Rectal smooth muscle tissue (tissue), 1 donor: ENCODE data around the gene FEM1A.
"Not testable (repeated sequence)": the region's sequence is repeated elsewhere in the genome, so short reads cannot be mapped to it uniquely, and the experiment has no call there.

Source experiments
- H3K27ac ChIP-seq: one replicate; pipeline ENCODE4 v1.7.0; 2013; ENCODE audit warnings: low read depth, low read length, inconsistent platforms
- H3K27me3 ChIP-seq: one replicate; pipeline ENCODE4 v1.7.0; 2013; ENCODE audit warnings: low read length; ENCODE audit not compliant: control insufficient read depth, insufficient read depth
- H3K36me3 ChIP-seq: one replicate; pipeline ENCODE4 v1.7.0; 2013; ENCODE audit warnings: low read length; ENCODE audit not compliant: control insufficient read depth, insufficient read depth
- H3K4me1 ChIP-seq: one replicate; pipeline ENCODE4 v1.7.0; 2013; ENCODE audit warnings: low read length; ENCODE audit not compliant: control insufficient read depth, insufficient read depth
- H3K4me3 ChIP-seq: one replicate; pipeline ENCODE4 v1.7.0; 2013; ENCODE audit warnings: low read length
- H3K9ac ChIP-seq: one replicate; pipeline ENCODE4 v1.7.0; 2013; ENCODE audit warnings: low read length

The FEM1A gene

GRCh38 chr19:4780860-4781259, 10.7 kb upstream of the FEM1A start:
- no peaks in the 10 kb centered on the region for H3K27me3 ChIP-seq
- no peak overlapping the region for H3K27ac ChIP-seq
- H3K4me3 ChIP-seq, result no peak overlapping the region
- no peak overlapping the region for H3K9ac ChIP-seq
- H3K36me3 ChIP-seq, result no peaks in the 10 kb centered on the region
- no peaks in the 10 kb centered on the region for H3K4me1 ChIP-seq

GRCh38 chr19:4781801-4782200, 9.7 kb upstream of the FEM1A start:
- no peaks in the 10 kb centered on the region for H3K27me3 ChIP-seq
- no peak overlapping the region for H3K9ac ChIP-seq
- no peaks in the 10 kb centered on the region for H3K4me1 ChIP-seq
- no peak overlapping the region for H3K4me3 ChIP-seq
- H3K36me3 ChIP-seq, result no peaks in the 10 kb centered on the region
- no peak overlapping the region for H3K27ac ChIP-seq

- H3K36me3 ChIP-seq, H3K4me3 ChIP-seq, H3K4me1 ChIP-seq, H3K27ac ChIP-seq, H3K9ac ChIP-seq, H3K27me3 ChIP-seq: not testable (repeated sequence)
These were observed 5.0 kb upstream of the FEM1A start for GRCh38 chr19:4786412-4787016.

- Histone ChIP-seq H3K27ac (peak overlapping the region; percentile 94), H3K9ac (peak overlapping the region; percentile 77), H3K36me3 (peaks cover 20% of the 10 kb centered on the region), H3K4me3 (peak overlapping the region; percentile 82)
- H3K27me3 ChIP-seq, H3K4me1 ChIP-seq: not testable (repeated sequence)
These were observed 708 bp downstream of the FEM1A start for GRCh38 chr19:4792019-4792865.

GRCh38 chr19:4792866-4793195, 1.3 kb downstream of the FEM1A start:
- not testable (repeated sequence) for H3K4me1 ChIP-seq, H3K27ac ChIP-seq, H3K9ac ChIP-seq, H3K27me3 ChIP-seq
- peaks cover 20% of the 10 kb centered on the region for H3K36me3 ChIP-seq
- peak overlapping the region; percentile 82 for H3K4me3 ChIP-seq

- H3K9ac ChIP-seq, H3K4me1 ChIP-seq, H3K27ac ChIP-seq, H3K27me3 ChIP-seq, H3K4me3 ChIP-seq: not testable (repeated sequence)
- peaks cover 20% of the 10 kb centered on the region for H3K36me3 ChIP-seq
These were observed 1.7 kb downstream of the FEM1A start for GRCh38 chr19:4793278-4793677.

GRCh38 chr19:4794971-4795370, 3.4 kb downstream of the FEM1A start:
- H3K36me3 ChIP-seq, result peaks cover 20% of the 10 kb centered on the region
- H3K9ac ChIP-seq, result no peak overlapping the region
- no peaks in the 10 kb centered on the region for H3K4me1 ChIP-seq
- H3K27me3 ChIP-seq, result no peaks in the 10 kb centered on the region
- no peak overlapping the region for H3K4me3 ChIP-seq
- no peak overlapping the region for H3K27ac ChIP-seq

GRCh38 chr19:4795400-4795799, 3.9 kb downstream of the FEM1A start:
- no peak overlapping the region for H3K9ac ChIP-seq
- H3K27ac ChIP-seq, result no peak overlapping the region
- no peaks in the 10 kb centered on the region for H3K4me1 ChIP-seq
- no peaks in the 10 kb centered on the region for H3K27me3 ChIP-seq
- H3K36me3 ChIP-seq, result peaks cover 20% of the 10 kb centered on the region
- no peak overlapping the region for H3K4me3 ChIP-seq

- no peaks in the 10 kb centered on the region for H3K4me1 ChIP-seq
- H3K9ac ChIP-seq, result no peak overlapping the region
- peaks cover 5% of the 10 kb centered on the region for H3K36me3 ChIP-seq
- no peak overlapping the region for H3K4me3 ChIP-seq
- H3K27me3 ChIP-seq, result no peaks in the 10 kb centered on the region
- H3K27ac ChIP-seq, result no peak overlapping the region
These were observed 9.1 kb downstream of the FEM1A start for GRCh38 chr19:4800591-4801081.

GRCh38 chr19:4801085-4801619, 9.6 kb downstream of the FEM1A start:
- Histone ChIP-seq H3K4me1 (no peaks in the 10 kb centered on the region), H3K27ac (no peak overlapping the region), H3K27me3 (no peaks in the 10 kb centered on the region), H3K9ac (no peak overlapping the region), H3K4me3 (no peak overlapping the region), H3K36me3 (peaks cover 5% of the 10 kb centered on the region)

GRCh38 chr19:4802711-4803110, 11.2 kb downstream of the FEM1A start:
- H3K9ac ChIP-seq, result no peak overlapping the region
- no peaks in the 10 kb centered on the region for H3K27me3 ChIP-seq
- no peaks in the 10 kb centered on the region for H3K4me1 ChIP-seq
- no peaks in the 10 kb centered on the region for H3K36me3 ChIP-seq
- no peak overlapping the region for H3K4me3 ChIP-seq
- no peak overlapping the region for H3K27ac ChIP-seq

GRCh38 chr19:4803736-4804695, 12.5 kb downstream of the FEM1A start:
- Histone ChIP-seq H3K27ac (no peak overlapping the region), H3K9ac (no peak overlapping the region), H3K4me1 (no peaks in the 10 kb centered on the region), H3K27me3 (no peaks in the 10 kb centered on the region), H3K4me3 (no peak overlapping the region), H3K36me3 (no peaks in the 10 kb centered on the region)
